Activated gamma-delta T cell treated with anti-CD3 and anti-CD28 coated beads, Interleukin-2, amount 50 U/mL, for 16 hours (primary cell): ENCODE results near the gene NDUFA1.
"Not testable (repeated sequence)": the region's sequence is repeated elsewhere in the genome, so short reads cannot be mapped to it uniquely, and the experiment has no call there.

ENCODE experiments used
- DNase-seq: peaks from one replicate; pipeline ENCODE4 v3.0.0-alpha.2; 2020; ENCODE audit warnings: low read depth

Gene NDUFA1

GRCh38 chrX:119900976-119901375 lies 29.3 kb downstream of the NDUFA1 start:
- DNase-seq: no peak

- no peak for DNase-seq
Observed at GRCh38 chrX:119916310-119916709, 44.7 kb downstream of the NDUFA1 start.

GRCh38 chrX:119917877-119918276 lies 46.2 kb downstream of the NDUFA1 start:
- DNase-seq: no peak

GRCh38 chrX:119919835-119920585 lies 48.4 kb downstream of the NDUFA1 start:
- no peak for DNase-seq

GRCh38 chrX:119922391-119922790 lies 50.8 kb downstream of the NDUFA1 start:
- DNase-seq: not testable (repeated sequence)
